Ecto neural progenitor cell (in vitro differentiated cells): ENCODE measurements around the gene GPC5.
"Not testable (repeated sequence)": the region's sequence is repeated elsewhere in the genome, so short reads cannot be mapped to it uniquely, and the experiment has no call there.

Experiments
- DNase-seq: peaks from one replicate; pipeline ENCODE4 v3.0.0-alpha.2; 2018; ENCODE audit warnings: low spot score

GPC5 gene

DNA sequence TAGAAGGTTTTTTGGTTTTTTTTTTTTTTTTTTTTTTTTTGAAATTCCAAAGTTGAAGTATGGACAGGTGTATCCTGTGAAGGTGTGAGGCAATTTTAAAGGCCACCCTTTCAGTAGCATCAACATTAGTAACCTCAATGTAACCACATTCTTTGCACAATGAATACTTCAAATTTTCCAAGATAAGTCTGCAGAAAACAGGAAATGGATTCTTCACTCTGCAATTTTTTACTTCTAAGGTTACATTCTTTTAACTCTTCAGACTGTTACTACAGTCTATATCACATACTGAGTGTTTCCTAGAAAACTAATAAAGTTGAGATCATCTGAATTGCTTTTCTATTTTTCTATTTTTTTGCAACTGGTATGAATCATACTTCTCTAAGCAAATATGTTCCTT, 1259.1 kb downstream of the GPC5 start:
- no peak for DNase-seq

DNA sequence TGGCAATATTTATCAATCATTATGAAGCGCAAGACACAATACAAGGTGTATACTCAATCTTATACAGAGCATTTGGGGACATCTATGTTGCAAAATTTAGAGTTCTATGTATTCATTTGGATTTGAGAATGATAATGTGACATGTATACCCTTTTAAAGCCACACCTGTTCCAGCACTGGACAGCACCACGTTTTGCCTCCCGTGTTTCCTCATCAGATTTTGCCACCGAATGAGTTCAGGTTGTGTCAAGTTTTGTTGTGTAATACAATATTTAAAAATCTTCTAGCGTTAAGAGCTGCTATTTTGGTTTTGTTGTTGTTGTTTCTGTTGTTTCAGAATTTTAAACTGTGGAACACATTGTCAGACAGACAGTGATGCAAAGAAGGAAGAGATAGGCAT, 1259.9 kb downstream of the GPC5 start:
- no peak for DNase-seq

DNA sequence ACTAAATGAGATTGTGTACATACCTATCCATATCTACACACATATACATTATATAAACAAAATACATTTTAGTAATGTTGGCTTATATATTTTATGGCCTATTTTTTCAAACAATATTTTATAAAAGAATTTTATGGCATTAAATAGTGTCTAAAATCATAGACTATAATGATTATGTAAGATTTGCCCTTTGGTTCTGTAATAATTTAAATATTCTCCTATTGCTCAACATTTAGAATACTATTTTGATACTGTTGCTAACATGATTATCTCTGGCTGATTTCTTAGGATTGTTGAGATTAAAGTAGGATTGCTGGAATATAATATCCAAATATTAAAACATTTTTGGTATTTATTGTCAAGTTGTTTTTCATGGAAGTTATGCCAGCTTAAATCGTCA, 1263.0 kb downstream of the GPC5 start:
- DNase-seq = no peak

DNA sequence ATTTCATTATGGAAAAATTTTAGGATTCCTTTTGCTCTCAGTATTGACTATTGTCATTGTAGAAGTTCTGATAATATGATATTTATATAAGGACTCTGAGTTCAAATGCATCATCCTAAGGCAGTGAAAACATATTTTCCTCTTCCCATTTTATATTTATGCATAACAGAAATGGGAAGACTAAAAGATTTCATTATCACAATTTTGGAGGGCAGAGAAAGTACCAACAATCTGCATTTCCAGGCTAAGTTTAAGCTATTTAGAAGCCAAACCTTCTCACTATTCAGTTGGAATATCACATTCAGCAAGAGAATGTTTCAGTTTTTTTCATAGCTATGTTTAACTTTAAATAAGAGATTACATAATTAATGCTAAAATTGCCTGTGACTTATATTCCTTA, 1269.7 kb downstream of the GPC5 start:
- no peak for DNase-seq

DNA sequence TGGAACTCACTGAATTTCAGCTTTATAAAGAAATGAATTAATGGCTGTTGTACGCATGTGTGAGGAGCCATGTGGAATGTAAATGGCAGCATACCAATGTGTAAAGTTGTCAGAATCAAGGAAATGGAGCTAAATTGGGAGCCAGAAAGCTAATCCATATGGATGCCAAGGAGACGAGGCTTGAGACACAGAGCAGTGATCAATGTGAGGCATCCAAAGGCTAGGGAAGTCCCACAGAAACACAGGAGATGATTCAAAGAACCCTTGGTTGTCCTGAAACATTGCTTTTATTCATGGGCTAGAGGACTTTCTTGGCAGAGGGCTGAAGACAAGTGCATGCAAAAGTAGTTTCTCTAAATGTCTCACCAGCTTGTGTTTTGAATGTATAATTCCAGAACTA, 1271.7 kb downstream of the GPC5 start:
- no peak for DNase-seq

DNA sequence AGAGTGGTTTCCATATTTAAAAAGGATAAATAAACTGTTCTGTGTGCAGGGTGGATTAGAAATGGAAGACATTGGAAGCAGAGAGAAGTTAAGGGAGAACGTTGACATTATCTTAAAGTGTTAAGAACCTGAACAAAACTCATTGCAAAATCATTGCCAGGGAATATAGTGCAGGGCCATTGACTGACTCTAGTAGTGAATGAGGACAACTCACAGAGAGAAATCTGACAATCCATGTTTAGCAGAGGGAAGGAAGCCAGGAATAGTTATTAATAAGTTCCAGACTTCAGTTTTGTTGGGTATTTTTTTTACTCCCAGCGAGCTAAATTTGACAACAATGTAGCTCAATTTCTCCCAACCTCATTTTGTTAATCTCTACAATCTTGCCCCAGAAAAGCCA, 1273.4 kb downstream of the GPC5 start:
- DNase-seq = no peak

DNA sequence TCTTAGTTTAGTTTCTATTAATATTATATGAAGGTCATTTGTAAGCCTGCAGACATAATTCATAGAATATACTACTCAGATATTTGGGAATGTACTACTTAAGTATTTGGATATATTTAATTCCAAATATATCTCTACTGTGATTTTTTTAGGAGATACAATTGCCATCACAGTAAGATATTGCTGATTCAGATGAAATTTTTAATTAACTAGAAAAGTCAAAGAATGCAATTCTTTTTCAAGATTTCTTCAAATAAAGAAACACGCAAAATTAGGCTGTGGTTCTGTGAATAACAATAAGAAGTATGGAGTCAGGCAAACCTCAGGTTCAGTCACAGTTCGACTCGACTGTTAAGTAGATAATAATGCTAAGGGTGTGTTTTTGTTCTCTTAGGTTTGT, 1277.8 kb downstream of the GPC5 start:
- DNase-seq = no peak

DNA sequence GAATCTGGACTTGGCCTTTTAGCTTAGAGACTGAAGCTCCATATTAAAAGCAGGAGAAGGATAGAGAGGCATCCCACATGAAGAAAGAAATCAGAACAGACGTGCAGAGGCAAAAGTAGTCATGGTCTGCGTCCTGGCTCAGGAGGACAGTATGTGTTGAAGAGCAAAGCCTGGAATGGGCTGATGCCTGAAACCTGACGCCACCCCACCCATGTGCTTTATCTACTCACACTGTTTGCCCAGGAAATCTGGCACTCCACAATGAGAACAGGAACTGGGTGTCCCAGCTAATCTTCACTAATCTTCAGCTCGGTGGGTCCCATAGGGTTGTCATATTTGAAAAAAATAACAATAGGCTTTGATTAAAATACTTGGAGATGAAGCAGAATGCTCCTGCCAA, 1279.2 kb downstream of the GPC5 start:
- no peak for DNase-seq

DNA sequence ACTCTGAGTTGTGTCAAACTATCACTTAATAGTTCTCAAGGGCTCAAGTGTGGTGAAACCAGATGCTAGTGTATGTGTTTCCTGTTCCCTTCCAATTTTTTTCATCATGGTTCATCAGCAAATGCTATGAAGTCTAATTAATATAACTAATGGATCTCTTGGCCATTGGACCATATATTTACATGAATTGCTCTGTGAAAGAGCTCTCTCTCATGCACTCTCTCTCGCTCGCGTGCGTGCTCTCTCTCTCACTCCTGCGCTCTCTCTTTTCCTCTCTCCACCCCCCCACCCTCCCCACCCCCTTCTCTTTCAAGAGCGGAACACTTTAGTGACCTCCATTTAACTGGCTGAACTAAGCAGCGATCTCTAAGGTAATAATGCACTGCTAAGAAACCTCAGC, 1281.2 kb downstream of the GPC5 start:
- no peak for DNase-seq

DNA sequence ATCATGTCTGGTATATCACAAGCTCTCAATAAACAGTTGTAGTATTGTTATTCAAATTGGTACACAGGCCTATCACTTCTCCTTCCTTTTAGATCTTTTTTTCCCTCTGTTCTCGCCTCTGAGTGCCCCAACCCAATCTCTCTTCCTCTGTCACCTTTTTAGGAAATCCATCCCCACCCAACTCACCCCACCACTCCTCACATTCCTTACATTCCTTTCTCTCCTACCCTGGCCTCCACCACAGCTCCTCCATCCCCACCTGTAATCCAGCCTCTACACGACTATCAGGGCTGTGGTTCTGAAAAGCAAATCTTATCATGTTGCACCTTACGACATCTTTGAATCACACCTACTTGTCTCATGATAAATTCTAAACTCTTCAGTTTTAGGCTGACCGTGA, 1282.8 kb downstream of the GPC5 start:
- no peak for DNase-seq

DNA sequence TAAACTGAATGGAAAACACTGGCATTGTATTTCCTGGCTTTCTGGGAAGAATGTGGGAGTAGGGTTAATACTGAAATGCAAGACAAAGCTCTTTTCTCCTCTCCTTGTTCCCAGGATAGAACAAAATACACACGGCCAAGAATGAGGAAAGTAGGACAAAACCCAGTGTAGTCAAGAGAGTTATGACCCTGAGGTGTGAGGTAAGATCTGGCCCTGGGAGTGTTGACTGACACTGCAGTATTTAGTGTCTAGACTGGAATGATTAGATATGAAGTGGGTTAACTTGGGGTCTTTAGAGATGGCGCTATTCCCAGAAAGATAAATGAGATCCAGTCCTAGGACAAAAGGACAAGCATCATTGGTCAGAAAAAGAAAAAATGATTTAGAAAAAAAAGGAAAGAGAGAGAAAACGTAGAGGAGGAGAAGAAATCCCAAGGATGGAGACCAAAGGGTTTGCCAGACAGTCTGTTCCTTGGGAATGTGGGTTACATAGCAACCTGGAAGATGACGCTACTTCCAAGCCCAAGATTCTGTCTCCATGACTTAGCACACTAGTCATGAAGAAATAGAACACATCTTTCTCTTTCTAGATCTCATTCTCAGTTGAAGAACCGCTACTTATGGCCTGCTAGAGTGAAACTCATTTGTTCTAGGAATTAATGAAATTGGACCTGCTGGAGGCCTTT, 1284.6 kb downstream of the GPC5 start:
- DNase-seq = no peak

DNA sequence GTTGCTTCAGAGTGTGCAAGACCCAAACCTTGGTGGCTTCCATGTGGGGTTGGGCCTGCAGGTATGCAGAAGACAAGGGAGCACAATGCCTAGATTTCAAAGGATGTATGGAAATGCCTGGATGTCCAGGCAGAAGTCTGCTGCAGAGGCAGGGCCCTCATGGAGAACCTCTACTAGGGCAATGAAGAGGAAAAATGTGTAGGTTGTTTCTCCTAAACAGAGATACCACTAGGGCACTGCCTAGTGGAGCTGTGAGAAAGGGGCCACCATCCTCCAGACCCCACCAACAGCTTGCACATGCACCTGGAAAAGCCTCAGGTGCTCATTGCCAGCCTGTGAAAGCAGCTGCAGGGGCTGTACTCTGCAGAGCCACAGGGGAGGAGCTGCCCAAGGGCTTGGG, 1295.6 kb downstream of the GPC5 start:
- DNase-seq = no peak

DNA sequence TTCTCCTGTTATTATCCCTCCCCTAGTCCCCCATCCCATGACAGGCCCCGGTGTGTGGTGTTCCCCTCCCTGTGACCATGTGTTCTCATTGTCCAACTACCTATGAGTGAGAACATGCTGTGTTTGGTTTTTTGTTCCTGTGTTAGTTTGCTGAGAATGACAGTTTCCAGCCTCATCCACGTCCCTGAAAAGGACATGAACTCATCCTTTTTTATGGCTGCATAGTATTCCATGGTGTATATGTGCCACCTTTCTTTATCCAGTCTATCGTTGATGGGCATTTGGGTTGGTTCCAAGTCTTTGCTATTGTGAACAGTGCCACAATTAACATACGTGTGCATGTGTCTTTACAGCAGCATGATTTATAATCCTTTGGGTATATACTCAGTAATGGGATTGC, 1297.4 kb downstream of the GPC5 start:
- DNase-seq = not testable (repeated sequence)

DNA sequence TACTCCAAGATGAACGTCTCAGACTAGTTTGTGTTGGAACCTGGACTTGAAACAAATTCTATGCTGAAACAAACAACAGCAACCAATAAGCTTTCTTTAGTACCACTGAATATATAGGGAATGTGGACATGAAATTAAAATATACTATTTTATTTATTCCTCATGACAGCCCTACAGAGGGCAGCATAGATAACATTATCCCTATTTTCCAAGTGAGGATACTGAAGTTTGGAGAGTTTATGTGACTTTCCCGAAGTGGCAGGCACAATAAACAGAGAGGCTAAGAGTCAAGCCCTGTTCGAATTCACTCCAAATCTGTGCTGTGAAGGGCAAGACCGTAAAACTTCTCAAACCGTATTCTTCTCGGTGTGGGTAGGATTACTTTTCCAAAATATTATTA, 1318.3 kb downstream of the GPC5 start:
- DNase-seq = no peak

DNA sequence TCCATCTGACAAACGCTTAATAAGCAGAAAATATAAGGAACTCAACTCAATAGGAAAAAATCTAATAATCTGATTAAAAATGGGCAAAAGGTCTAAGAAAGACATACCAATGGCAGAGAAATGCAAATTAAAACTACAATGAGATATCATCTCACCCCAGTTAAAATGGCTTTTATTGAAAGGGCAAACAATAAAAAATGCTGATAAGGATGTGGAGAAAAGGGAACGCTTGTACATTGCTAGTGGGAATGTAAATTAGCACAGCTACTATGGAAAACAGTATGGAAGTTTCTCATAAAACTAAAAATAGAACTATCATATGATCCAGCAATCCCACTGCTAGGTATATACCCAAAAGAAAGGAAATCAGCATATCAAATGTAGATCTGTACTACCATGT, 1319.4 kb downstream of the GPC5 start:
- no peak for DNase-seq

DNA sequence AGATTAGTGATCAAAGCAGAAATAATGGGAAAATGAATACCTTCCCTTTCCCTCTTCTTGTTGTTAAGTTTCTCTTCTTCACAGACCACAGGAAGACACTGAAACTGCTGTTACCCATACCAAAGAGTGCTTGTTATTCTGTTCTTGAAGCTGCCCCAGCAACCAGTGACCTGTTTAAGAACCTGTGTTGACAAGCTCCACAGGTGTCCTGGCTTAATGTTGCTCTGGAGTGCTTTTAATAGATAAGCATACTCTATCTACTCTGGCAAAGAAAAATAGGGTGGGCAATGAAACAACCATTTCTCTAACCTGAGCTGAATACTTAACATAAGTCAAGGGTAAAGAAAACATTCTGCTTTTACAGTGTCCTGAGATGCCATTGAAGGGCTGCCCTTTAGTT, 1321.4 kb downstream of the GPC5 start:
- no peak for DNase-seq

DNA sequence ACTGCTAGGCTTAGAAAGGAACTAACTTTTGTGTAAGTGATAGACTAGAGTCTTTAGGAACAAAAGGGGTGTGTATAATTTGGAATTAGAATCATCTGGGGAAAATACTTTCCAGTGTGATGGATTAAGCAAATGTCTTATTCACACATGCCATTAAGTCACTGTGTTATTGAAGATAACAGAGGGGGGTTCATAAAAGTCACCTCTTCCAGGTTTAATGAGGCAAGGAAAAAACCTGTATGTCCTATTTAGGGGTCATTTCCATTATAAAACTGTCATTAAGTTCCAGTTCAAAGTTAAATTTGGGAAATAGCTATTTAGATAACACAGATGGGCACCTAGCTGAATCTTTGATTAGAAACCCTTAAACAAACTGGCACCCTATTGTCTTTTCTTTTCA, 1323.2 kb downstream of the GPC5 start:
- DNase-seq = no peak

DNA sequence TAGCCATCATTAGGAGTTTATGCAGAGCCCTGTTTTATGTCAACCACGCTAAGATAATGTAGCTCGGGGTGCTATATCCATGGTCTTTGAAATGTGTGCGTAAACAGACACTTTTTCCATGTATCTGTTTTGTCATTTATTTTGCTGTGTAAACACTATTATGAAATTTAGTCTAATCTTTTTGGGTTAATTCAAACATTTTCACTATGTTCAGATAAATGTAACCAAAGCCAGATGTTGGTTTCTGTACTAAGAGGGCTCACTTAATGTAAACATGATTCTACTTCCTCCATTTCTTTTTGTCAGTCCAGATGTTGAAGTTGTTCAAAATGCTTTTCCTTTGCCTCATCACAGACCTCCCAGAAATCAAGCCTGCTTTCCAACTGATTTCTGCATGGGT, 1328.7 kb downstream of the GPC5 start:
- no peak for DNase-seq

DNA sequence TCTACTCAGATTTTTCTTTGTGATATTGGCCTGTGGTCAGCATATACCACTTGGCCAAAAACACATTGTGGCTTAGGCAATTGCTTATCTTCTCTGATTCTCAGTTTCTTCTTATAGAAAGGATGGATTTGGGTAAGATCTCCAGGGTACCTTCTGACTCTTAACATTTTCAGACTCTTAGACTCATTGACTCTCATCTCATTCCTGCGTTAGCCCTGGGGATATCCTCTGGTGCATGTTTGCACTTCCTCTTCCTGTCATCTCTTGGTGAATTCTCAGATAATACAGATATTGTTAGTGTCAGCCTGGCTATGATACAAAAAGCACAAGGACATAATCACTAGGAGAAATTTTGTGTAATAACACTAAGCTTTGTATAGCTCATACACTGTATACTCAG, 1335.6 kb downstream of the GPC5 start:
- no peak for DNase-seq

DNA sequence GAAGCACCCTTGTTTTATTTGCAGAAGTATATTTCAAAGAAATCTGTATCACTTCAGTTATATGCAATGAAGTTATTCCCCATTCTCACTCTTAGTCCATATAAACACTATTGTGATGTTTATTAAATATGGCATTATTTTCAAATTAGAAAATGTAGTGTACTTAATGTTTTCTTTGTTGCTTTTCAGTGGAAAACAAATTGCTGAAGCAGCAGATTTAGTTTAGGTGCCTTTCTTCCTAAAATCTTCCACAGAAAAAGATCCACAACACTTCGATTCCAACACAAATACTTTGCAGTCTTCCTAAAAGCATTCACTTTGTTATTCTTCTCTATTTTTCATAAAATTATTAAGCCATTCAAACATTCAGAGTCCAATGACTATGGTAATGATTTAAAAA, 1336.1 kb downstream of the GPC5 start:
- DNase-seq = no peak

DNA sequence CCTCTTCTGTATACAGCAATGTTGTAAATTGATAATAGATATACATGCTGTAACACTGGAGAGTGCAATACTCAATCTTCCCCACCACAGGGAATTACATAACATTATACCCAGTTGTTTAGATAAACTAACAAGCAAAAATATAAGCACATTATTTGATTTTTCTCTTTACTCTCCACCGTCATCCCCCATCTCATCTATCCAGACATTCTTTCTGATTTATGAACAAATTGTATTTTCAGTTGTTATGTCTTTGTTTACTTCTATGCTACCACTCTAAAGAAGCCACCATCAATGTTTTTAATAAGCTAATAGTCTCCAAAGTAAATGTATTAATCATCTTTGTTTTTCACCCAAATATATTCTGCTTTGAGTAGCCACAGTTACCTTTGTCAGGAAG, 1337.5 kb downstream of the GPC5 start:
- no peak for DNase-seq

DNA sequence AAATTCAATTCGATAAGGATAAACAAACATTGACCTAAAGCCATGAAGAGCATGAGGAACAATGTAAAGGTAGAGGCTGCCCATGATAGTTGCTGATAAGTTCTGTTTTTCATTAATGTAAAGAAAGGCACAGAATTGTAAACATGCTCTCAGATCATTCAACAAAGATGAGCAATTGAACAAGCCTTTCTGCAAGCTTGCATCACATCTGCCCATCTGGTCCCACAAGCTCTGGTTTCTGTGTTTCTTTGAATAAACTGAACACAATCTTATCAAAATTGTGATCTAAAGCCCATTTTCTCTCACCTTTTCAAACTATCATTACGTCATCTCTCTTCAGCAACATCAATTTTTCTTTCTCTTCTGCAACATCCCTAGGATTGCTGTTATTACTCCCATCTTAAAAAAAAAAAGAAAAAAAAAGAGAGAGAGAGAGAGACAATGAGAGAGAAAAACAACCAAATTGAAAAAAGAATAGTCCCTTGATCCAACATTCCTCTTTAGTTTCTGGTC, 1340.9 kb downstream of the GPC5 start:
- DNase-seq = no peak

DNA sequence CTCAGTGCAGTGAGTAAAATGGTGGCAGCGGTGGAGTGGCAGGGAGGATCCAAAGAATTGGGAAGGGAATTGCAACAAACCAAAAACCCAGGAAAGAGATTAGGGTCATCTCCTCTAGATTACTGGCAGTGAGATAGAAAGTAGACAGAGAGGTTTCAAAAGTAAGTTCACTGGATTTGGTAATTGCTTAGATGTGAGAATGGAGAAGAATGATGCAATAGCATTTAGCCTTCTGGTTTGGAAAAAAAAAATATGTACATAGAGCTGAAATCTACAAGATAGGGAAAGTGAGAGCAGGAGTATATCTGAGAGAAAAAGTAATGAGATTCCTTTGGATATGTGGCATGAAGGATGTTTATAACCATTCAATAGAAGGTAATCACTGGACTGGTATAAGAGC, 1345.6 kb downstream of the GPC5 start:
- DNase-seq = no peak

DNA sequence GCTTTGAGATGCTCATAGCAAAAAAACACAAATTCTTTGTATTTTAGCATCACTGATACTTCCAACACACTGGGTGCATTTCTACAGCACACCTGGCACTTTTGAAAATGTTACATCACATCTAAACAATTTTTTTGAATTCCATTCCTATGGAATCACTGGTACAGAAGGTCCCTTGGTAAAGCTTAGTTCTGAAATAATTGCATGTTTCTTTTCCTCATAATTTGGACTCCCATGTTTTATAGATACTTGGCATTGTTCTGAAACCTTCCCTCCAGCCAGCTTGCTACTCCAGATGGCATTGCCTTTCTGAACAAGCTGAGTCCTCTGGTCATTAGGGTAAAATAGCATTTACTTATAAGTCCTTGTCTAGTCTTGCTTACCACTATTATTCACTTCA, 1346.8 kb downstream of the GPC5 start:
- no peak for DNase-seq

DNA sequence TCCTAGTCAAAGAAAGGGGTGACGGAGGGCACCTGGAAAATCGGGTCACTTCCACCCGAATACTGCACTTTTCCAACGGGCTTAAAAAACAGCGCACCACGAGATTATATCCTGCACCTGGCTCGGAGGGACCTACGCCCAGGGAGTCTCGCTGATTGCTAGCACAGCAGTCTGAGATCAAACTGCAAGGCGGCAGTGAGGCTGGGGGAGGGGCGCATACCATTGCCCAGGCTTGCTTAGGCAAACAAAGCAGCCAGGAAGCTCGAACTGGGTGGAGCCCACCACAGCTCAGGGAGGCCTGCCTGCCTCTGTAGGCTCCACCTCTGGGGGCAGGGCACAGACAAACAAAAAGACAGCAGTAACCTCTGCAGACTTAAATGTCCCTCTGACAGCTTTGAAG, 1354.3 kb downstream of the GPC5 start:
- DNase-seq = not testable (repeated sequence)
